H9 (cell line): ENCODE measurements around the gene MAD1L1. TPM values are rescaled to one million over a fixed set of nuclear protein-coding genes. Genes with fewer than 3 reads are reported as not detected.

Experiments used
- DNase-seq: peaks from one replicate; pipeline ENCODE4 v3.0.0-alpha.2; 2017
- H2AFZ ChIP-seq: one replicate; pipeline ENCODE4 v1.6.1; 2013; ENCODE audit warnings: mild to moderate bottlenecking, low read length, control low read depth, moderate library complexity
- H2AK5ac ChIP-seq: 2 replicates; pipeline ENCODE4 v1.6.1; 2013; ENCODE audit warnings: low read length, control low read depth, mixed read lengths; ENCODE audit not compliant: insufficient read length
- H2BK120ac ChIP-seq: one replicate; pipeline ENCODE4 v1.6.1; 2013; ENCODE audit warnings: low read depth, mild to moderate bottlenecking, low read length, control low read depth, inconsistent platforms; ENCODE audit not compliant: poor library complexity, severe bottlenecking
- H2BK12ac ChIP-seq: 2 replicates; pipeline ENCODE4 v1.6.1; 2013; ENCODE audit warnings: low read length, control low read depth, mixed read lengths, low read depth; ENCODE audit not compliant: insufficient read length
- H2BK15ac ChIP-seq: 2 replicates; pipeline ENCODE4 v1.6.1; 2013; ENCODE audit warnings: low read depth, low read length, control low read depth
- H2BK20ac ChIP-seq: one replicate; pipeline ENCODE4 v1.6.1; 2013; ENCODE audit warnings: low read depth, mild to moderate bottlenecking, low read length, control low read depth, inconsistent platforms; ENCODE audit not compliant: poor library complexity, severe bottlenecking
- H2BK5ac ChIP-seq: 2 replicates; pipeline ENCODE4 v1.6.1; 2013; ENCODE audit warnings: low read length, control low read depth, mixed read lengths; ENCODE audit not compliant: insufficient read length
- H3K14ac ChIP-seq: 2 replicates; pipeline ENCODE4 v1.6.1; 2013; ENCODE audit warnings: low read length, control low read depth; ENCODE audit not compliant: insufficient read depth
- H3K18ac ChIP-seq: 2 replicates; pipeline ENCODE4 v1.6.1; 2013; ENCODE audit warnings: low read depth, mild to moderate bottlenecking, mixed read lengths, low read length, control low read depth; ENCODE audit not compliant: insufficient read length
- H3K23ac ChIP-seq: 2 replicates; pipeline ENCODE4 v1.6.1; 2013; ENCODE audit warnings: low read length, control low read depth, mixed read lengths, low read depth; ENCODE audit not compliant: insufficient read length
- H3K23me2 ChIP-seq: 2 replicates; pipeline ENCODE4 v1.6.1; 2013; ENCODE audit warnings: low read depth, mild to moderate bottlenecking, mixed read lengths, low read length, control low read depth; ENCODE audit not compliant: insufficient read length, poor library complexity, severe bottlenecking
- H3K27ac ChIP-seq: 2 replicates; pipeline ENCODE4 v1.5.1; 2013; ENCODE audit warnings: low read length, control low read depth, mixed read lengths, low read depth; ENCODE audit not compliant: insufficient read length
- H3K27me3 ChIP-seq: 2 replicates; pipeline ENCODE4 v1.6.1; 2013; ENCODE audit warnings: low read length, control low read depth, inconsistent platforms; ENCODE audit not compliant: insufficient read depth
- H3K4ac ChIP-seq: 2 replicates; pipeline ENCODE4 v1.6.1; 2013; ENCODE audit warnings: low read depth, mild to moderate bottlenecking, control low read depth, inconsistent platforms, low read length, moderate library complexity
- H3K4me1 ChIP-seq: 2 replicates; pipeline ENCODE4 v1.6.1; 2013; ENCODE audit warnings: low read length, control low read depth, inconsistent platforms; ENCODE audit not compliant: insufficient read depth
- H3K4me2 ChIP-seq: 2 replicates; pipeline ENCODE4 v1.6.1; 2013; ENCODE audit warnings: low read length, control low read depth, mixed read lengths; ENCODE audit not compliant: insufficient read length, insufficient read depth
- H3K56ac ChIP-seq: 2 replicates; pipeline ENCODE4 v1.6.1; 2013; ENCODE audit warnings: low read depth, mild to moderate bottlenecking, mixed read lengths, low read length, control low read depth; ENCODE audit not compliant: insufficient read length
- H3K79me1 ChIP-seq: 2 replicates; pipeline ENCODE4 v1.6.1; 2013; ENCODE audit warnings: low read depth, mild to moderate bottlenecking, moderate library complexity, low read length, control low read depth, inconsistent platforms; ENCODE audit not compliant: insufficient read depth, poor library complexity, severe bottlenecking
- H3K79me2 ChIP-seq: 2 replicates; pipeline ENCODE4 v1.6.1; 2013; ENCODE audit warnings: low read length, control low read depth, inconsistent platforms; ENCODE audit not compliant: insufficient read depth
- H3K9ac ChIP-seq: 2 replicates; pipeline ENCODE4 v1.6.1; 2013; ENCODE audit warnings: low read length, control low read depth, mixed read lengths; ENCODE audit not compliant: insufficient read length; ENCODE audit errors: extremely low read depth
- H3K9me3 ChIP-seq: one replicate; pipeline ENCODE4 v1.6.1; 2013; ENCODE audit warnings: low read depth, low read length, inconsistent platforms; ENCODE audit not compliant: control insufficient read depth
- H3T11ph ChIP-seq: one replicate; pipeline ENCODE4 v1.6.1; 2013; ENCODE audit warnings: mild to moderate bottlenecking, low read length, control low read depth, inconsistent platforms
- H4K20me1 ChIP-seq: one replicate; pipeline ENCODE4 v1.6.1; 2013; ENCODE audit not compliant: control insufficient read depth, insufficient read length, insufficient read depth
- H4K5ac ChIP-seq: 2 replicates; pipeline ENCODE4 v1.6.1; 2013; ENCODE audit warnings: low read depth, mild to moderate bottlenecking, mixed read lengths, low read length, control low read depth; ENCODE audit not compliant: insufficient read length
- H4K8ac ChIP-seq: replicated peaks from 2 replicates; pipeline ENCODE4 v1.6.1; 2013; ENCODE audit warnings: low read length, control low read depth, mixed read lengths, low read depth; ENCODE audit not compliant: insufficient read length
- H4K91ac ChIP-seq: 2 replicates; pipeline ENCODE4 v1.6.1; 2013; ENCODE audit warnings: low read depth, mild to moderate bottlenecking, moderate library complexity, mixed read lengths, low read length, control low read depth; ENCODE audit not compliant: insufficient read length
- H3K27ac Mint-ChIP-seq, 3 experiments: 2 replicates in 2 of 3; 3 replicates in 1 of 3; pipeline ENCODE4 v1.8.0; 2020 to 2021; ENCODE audit warnings: mixed read lengths in 3 of 3, mild to moderate bottlenecking in 1 of 3, moderate library complexity in 1 of 3
- H3K27me3 Mint-ChIP-seq: 2 replicates; pipeline ENCODE4 v1.8.0; 2021; ENCODE audit warnings: low read depth, mild to moderate bottlenecking, moderate library complexity, mixed read lengths
- H3K36me3 Mint-ChIP-seq, 3 experiments: 2 replicates in 2 of 3; 3 replicates in 1 of 3; pipeline ENCODE4 v1.8.0; 2020 to 2021; ENCODE audit warnings: low read depth in 3 of 3, mixed read lengths in 3 of 3; ENCODE audit not compliant: insufficient read depth in 1 of 3
- H3K4me1 Mint-ChIP-seq, 2 experiments: 2 replicates each; pipeline ENCODE4 v1.8.0; 2020; ENCODE audit warnings: mixed read lengths in 2 of 2
- H3K4me3 Mint-ChIP-seq, 2 experiments: 2 replicates in 1 of 2; 3 replicates in 1 of 2; pipeline ENCODE4 v1.8.0; 2020 to 2021; ENCODE audit warnings: mild to moderate bottlenecking in 2 of 2, mixed read lengths in 2 of 2, moderate library complexity in 1 of 2
- H3K9me3 Mint-ChIP-seq, 2 experiments: 2 replicates in 1 of 2; 3 replicates in 1 of 2; pipeline ENCODE4 v1.8.0; 2020; ENCODE audit warnings: mild to moderate bottlenecking in 2 of 2, mixed read lengths in 2 of 2, moderate library complexity in 1 of 2
- WGBS: extraction: QIAGEN DNeasy Blood & Tissue Kit; methylation state at CpG from one replicate; pipeline ENCODE4 v1.1.7; 2013; ENCODE audit warnings: missing lambda C conversion rate, low lambda C conversion rate, mixed read lengths; ENCODE audit not compliant: insufficient read length; ENCODE audit errors: extremely low coverage; 5-methylcytosine and 5-hydroxymethylcytosine counted together
- total RNA-seq: library from RNA; stranded (reverse); gene quantifications from 2 replicates; pipeline ENCODE4 v1.2.1, GENCODE V29; 2021
- TF ChIP-seq, protein P1 (sequence below): fragments of 200-600 bp; sonication (generic); conservative IDR thresholded peaks from 3 replicates; pipeline ENCODE4 v1.8.0; 2021; ENCODE audit warnings: antibody characterized with exemption, mild to moderate bottlenecking

The MAD1L1 gene
- total RNA-seq, 1 experiment from 2014 or later: 39.0 TPM

DNA sequence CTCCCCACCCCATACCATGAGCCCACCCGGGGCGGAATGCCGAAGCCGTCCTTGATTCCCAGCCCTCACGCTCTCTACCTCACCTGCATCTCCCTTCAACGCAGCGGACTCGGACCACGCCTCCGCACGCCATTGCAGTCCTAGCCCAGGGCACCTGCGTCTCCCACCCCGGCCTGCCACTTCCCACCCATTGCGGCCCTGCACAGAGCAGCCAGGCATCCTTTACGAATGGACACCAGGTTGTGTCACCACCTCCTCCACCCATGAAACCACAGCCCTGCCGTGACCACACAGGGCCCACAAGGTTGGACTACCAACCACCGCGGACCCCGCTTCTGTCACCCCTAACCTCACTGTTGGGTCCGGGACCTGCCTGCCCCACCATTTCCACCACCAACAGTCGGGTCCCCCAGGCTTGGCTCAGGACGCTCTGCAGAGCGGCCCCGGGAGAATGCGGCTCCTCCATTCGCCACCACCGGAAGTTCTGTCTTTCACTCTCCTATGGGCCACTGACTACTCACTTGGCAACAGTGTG lies 232.5 kb downstream of the MAD1L1 start:
- H3K4me1 ChIP-seq: no peaks in the 10 kb centered on the region
- no peak overlapping the region for H2BK120ac ChIP-seq
- H3K4me2 ChIP-seq: no peak overlapping the region
- H4K8ac ChIP-seq: no peak overlapping the region
- no peaks in the 10 kb centered on the region for H3K79me1 ChIP-seq
- H4K20me1 ChIP-seq: no peaks in the 10 kb centered on the region
- WGBS: no CpG with 5 or more reads among the region's 27 CpGs
- no peaks in the 10 kb centered on the region for H3K27me3 ChIP-seq
- H4K5ac ChIP-seq: no peak overlapping the region
- H3T11ph ChIP-seq: no peak overlapping the region
- H2BK5ac ChIP-seq: no peak overlapping the region
- TF ChIP-seq, protein P1, sequence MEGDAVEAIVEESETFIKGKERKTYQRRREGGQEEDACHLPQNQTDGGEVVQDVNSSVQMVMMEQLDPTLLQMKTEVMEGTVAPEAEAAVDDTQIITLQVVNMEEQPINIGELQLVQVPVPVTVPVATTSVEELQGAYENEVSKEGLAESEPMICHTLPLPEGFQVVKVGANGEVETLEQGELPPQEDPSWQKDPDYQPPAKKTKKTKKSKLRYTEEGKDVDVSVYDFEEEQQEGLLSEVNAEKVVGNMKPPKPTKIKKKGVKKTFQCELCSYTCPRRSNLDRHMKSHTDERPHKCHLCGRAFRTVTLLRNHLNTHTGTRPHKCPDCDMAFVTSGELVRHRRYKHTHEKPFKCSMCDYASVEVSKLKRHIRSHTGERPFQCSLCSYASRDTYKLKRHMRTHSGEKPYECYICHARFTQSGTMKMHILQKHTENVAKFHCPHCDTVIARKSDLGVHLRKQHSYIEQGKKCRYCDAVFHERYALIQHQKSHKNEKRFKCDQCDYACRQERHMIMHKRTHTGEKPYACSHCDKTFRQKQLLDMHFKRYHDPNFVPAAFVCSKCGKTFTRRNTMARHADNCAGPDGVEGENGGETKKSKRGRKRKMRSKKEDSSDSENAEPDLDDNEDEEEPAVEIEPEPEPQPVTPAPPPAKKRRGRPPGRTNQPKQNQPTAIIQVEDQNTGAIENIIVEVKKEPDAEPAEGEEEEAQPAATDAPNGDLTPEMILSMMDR: no peak
- Mint-ChIP-seq H3K27me3 (no peaks in the 10 kb centered on the region), H3K4me1 (peaks cover 0 to 6% of the 10 kb centered on the region in 2 experiments; a peak in 1 of 4 replicates), H3K27ac (peak overlapping the region; percentile 38 to 96 (median 80); a peak in 5 of 7 replicates), H3K9me3 (no peaks in the 10 kb centered on the region), H3K4me3 (no peak overlapping the region), H3K36me3 (no peaks in the 10 kb centered on the region)
- no peak overlapping the region for H2BK20ac ChIP-seq
- no peaks in the 10 kb centered on the region for H3K23me2 ChIP-seq
- H2BK12ac ChIP-seq: no peak overlapping the region
- H3K14ac ChIP-seq: no peak overlapping the region; the same call in 1 of the 2 replicates
- no peak overlapping the region for H3K27ac ChIP-seq
- H3K56ac ChIP-seq: no peak overlapping the region
- H4K91ac ChIP-seq: no peak overlapping the region
- DNase-seq: no peak
- H3K4ac ChIP-seq: no peak overlapping the region
- H3K18ac ChIP-seq: no peak overlapping the region
- no peak overlapping the region for H2AFZ ChIP-seq
- no peak overlapping the region for H2BK15ac ChIP-seq
- no peaks in the 10 kb centered on the region for H3K9me3 ChIP-seq
- no peaks in the 10 kb centered on the region for H3K79me2 ChIP-seq
- H3K9ac ChIP-seq: no peak overlapping the region
- H3K23ac ChIP-seq: no peak overlapping the region
- H2AK5ac ChIP-seq: no peak overlapping the region
